SU-DHL-6 (cell line): ENCODE measurements around the gene NXN.

Source experiments
- CTCF ChIP-seq: fragments of 200-600 bp; sonication (generic); IDR thresholded peaks from one replicate; pipeline ENCODE4 v1.5.1; 2017; ENCODE audit warnings: antibody characterized with exemption, mild to moderate bottlenecking, low read length, moderate library complexity; ENCODE audit not compliant: insufficient read depth, poor library complexity, severe bottlenecking
- EZH2phosphoT487 ChIP-seq: fragments of 200-600 bp; sonication (generic), shearing (Covaris generic); conservative IDR thresholded peaks from 2 replicates; pipeline ENCODE4 v1.6.1; 2018; ENCODE audit warnings: mild to moderate bottlenecking, antibody characterized with exemption, low read length, moderate library complexity, mixed read lengths

DNA sequence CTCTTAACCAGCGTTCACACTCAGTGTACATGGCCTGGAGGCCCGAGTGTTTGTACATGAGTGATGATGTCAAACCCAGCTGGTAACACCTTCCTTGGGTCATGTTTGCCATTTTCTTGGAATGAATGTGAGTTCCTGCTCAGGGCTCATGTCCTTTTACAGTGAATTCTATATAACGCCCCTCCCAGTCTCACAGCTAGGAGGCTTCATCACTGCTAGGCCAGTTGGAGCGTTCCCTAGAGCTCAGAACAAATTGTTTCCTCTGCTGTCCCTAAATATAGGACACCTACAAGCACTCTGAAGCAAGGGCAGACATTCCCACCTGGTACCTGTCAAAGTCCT, 22.8 kb upstream of the NXN start:
- TF ChIP-seq CTCF (no peak), EZH2phosphoT487 (no peak)
